SK-N-SH treated with all-trans-retinoic acid at 6 μM for 48 hours (cell line): Measurements from ENCODE around the gene GIN1.

Experiments used
- ATAC-seq: fragments of 200-7000 bp; cut with Tn5 transposase; 3 replicates; pipeline ENCODE4 v1.9.1; 2020; ENCODE audit warnings: mild to moderate bottlenecking, moderate library complexity
- ARNTL ChIP-seq: fragments of 450-650 bp; formaldehyde crosslinking; IDR thresholded peaks from 2 replicates; pipeline ENCODE4 v1.5.0; 2020; ENCODE audit warnings: low read depth, mild to moderate bottlenecking, moderate library complexity, borderline replicate concordance
- BACH2 ChIP-seq: fragments of 250-450 bp; sonication (Bioruptor Pico); IDR thresholded peaks from 2 replicates; pipeline ENCODE4 v1.9.0; 2021; ENCODE audit warnings: mild to moderate bottlenecking, borderline replicate concordance
- CREB5 ChIP-seq: fragments of 250-450 bp; sonication (Bioruptor Pico); IDR thresholded peaks from 2 replicates; pipeline ENCODE4 v1.5.1; 2020; ENCODE audit warnings: low read depth, mild to moderate bottlenecking, moderate library complexity
- ESRRG ChIP-seq: fragments of 250-450 bp; sonication (Bioruptor Pico); IDR thresholded peaks from 2 replicates; pipeline ENCODE4 v1.6.1; 2021; ENCODE audit warnings: mild to moderate bottlenecking
- ISL1 ChIP-seq: fragments of 250-450 bp; sonication (Bioruptor Pico); IDR thresholded peaks from 2 replicates; pipeline ENCODE4 v2.1.2; 2022; ENCODE audit warnings: mild to moderate bottlenecking, moderate library complexity
- OSR1 ChIP-seq: fragments of 250-450 bp; sonication (Bioruptor Pico); IDR thresholded peaks from 2 replicates; pipeline ENCODE4 v1.8.0; 2022; ENCODE audit warnings: moderate library complexity, mild to moderate bottlenecking, inconsistent platforms
- PPARA ChIP-seq: fragments of 250-450 bp; sonication (Bioruptor Pico); IDR thresholded peaks from 2 replicates; pipeline ENCODE4 v1.5.0; 2020; ENCODE audit warnings: mild to moderate bottlenecking, borderline replicate concordance
- SNAI2 ChIP-seq: fragments of 250-450 bp; sonication (Bioruptor Pico); IDR thresholded peaks from 2 replicates; pipeline ENCODE4 v1.5.0; 2020; ENCODE audit warnings: mild to moderate bottlenecking, moderate library complexity
- TSHZ2 ChIP-seq: fragments of 250-450 bp; sonication (Bioruptor Pico); IDR thresholded peaks from 2 replicates; pipeline ENCODE4 v1.5.0; 2020; ENCODE audit warnings: mild to moderate bottlenecking, moderate library complexity
- ZC3H10 ChIP-seq: fragments of 250-450 bp; sonication (Bioruptor Pico); IDR thresholded peaks from 2 replicates; pipeline ENCODE4 v1.5.1; 2021; ENCODE audit warnings: mild to moderate bottlenecking, moderate library complexity
- ZFP3 ChIP-seq: fragments of 250-450 bp; sonication (Bioruptor Pico); IDR thresholded peaks from 2 replicates; pipeline ENCODE4 v1.5.0; 2020; ENCODE audit warnings: mild to moderate bottlenecking, moderate library complexity
- ZNF565 ChIP-seq: fragments of 450-650 bp; formaldehyde crosslinking; conservative IDR thresholded peaks from 2 replicates; pipeline ENCODE4 v1.5.0; 2020; ENCODE audit warnings: low read depth, mild to moderate bottlenecking, moderate library complexity
- ZNF70 ChIP-seq: fragments of 450-650 bp; formaldehyde crosslinking; IDR thresholded peaks from 2 replicates; pipeline ENCODE4 v1.5.0; 2020; ENCODE audit warnings: mild to moderate bottlenecking, moderate library complexity

GIN1 gene

GRCh38 chr5:103036601-103037000 lies 83.3 kb downstream of the GIN1 start:
- TF ChIP-seq ZC3H10 (CRISPR knock-in tag) (no peak), ARNTL (no peak), SNAI2 (CRISPR knock-in tag) (no peak), ZNF70 (CRISPR knock-in tag) (no peak), PPARA (CRISPR knock-in tag) (no peak), TSHZ2 (CRISPR knock-in tag) (no peak), BACH2 (CRISPR knock-in tag) (no peak), OSR1 (CRISPR knock-in tag) (no peak), ZFP3 (CRISPR knock-in tag) (no peak), CREB5 (CRISPR knock-in tag) (no peak), ISL1 (no peak), ESRRG (CRISPR knock-in tag) (no peak), ZNF565 (CRISPR knock-in tag) (no peak)
- no peak for ATAC-seq
